Inferior parietal cortex (tissue), 1 donor: ENCODE data around the gene TMEM175.
A peak's percentile ranks its signal among the peaks of the same experiment; 100 is the strongest.
"Not testable (repeated sequence)": the region's sequence is repeated elsewhere in the genome, so short reads cannot be mapped to it uniquely, and the experiment has no call there.

Experiments
- DNase-seq: peaks from one replicate; pipeline ENCODE4 v3.0.0-alpha.2; 2016; ENCODE audit errors: extremely low spot score

The TMEM175 gene

GRCh38 chr4:970854-971520, 38.7 kb downstream of the TMEM175 start:
- no peak for DNase-seq

- DNase-seq = no peak
Observed at GRCh38 chr4:971666-972500, 39.6 kb downstream of the TMEM175 start.

DNA sequence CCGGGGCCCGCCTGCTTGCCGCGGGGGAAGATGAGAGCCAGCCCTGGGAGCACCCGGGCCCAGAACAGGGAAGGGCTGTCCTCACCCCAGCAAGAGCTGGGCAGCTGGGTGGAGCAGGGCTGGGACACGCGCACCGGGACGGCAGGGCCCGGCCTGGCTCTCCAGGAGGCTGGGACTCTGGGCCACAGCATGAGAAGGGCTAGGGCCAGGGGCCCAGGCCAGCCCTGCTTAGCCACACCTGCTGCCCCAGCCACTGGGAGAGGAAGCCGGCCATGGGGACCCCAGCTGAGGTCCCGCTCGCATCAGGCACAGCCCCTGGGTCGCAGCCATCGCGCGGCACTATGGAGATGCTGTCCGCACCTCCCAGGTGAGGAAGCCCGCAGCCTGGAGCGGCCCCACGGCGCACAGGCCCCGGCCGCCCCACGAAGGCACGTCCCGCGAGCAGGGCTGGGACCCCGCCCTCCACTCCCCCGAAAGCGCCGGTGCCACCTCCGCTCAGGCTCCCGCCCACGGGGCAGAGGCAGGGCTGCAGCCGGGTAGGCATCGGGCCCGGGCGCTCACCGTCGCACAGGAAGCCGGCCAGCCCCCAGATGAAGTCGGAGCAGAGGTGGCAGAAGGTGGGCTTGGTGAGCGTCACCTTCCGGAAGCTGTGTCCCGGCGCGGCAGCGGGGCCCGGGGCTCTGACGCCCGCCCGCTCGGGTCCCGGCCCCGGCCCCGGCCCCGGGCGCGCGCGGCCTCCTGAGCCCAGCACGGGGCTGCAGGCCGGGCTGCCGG, 40.6 kb downstream of the TMEM175 start:
- DNase-seq = no peak

DNA sequence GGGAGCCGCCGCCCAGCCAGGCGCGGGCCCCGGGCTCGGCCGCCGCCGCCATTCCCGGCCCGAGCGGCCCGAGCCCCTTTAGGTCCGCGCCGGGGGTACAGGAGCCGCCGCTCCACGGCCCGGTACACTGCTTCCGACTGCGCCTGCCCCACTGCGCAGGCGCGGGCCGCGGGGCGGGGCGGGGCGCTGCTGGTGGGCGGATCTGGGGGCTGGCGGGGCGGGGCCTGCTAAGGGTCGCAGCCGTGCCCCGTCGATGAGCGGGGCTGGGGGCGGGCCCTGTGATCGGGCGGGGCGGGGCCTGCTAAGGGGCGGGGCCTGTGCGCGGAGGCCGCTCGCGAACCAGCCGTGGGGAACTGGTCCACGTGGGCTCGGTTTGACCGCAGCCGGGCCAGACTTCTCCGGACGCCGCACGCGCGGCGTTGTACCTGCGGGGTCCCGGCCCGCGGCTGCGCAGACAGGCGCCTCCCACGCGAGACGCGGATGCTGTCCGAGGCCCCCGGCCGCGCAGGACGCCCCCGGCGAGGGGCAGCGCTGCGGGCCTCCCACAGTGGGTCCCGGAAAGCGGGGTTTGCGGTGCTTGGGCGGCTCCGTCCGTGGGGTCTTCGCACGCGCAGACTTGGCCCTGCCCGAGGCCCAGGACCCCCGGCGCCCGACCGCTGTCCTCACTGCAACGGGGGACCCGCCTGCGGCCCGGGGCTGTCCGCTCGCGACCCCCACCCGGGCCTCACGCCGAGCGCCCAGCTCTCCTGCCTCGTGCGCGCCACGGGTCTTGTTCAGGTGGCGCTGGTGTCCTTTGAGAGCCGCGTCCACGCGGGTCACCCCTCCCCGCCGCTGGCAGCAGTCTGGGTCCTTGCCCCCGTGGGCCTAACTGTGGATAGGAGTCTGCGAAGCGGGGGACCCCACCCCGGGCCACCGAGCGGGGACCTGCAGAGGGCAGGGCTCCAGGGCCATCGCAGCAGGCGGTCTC, 41.5 kb downstream of the TMEM175 start, which contains the start of gene DGKQ:
Gene DGKQ, minus strand, starts transcription at position 139 of the 967 bp plus-strand sequence. Its CDS starts 87 bp downstream, at position 52.
- DNase-seq = peak; percentile 77

DNA sequence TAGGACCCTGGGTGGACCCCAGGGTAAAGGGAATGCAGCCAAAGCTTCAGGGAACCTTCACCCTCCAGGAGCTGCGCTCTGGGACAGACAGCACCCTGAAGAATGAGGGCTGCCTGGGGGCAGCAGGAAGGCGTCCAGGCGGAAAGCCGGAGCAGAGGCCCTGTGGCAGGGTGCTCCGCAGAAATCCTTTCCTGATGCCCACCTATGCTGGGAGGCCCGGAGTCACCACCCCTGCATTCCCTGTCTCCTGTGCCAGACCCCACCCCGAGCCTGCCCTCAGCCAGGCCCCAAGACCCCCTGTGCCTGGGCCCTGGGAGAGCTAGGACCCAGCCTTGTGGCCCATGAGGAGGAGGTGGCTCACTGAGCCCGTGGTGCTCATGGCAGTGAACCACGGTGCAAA, 42.4 kb downstream of the TMEM175 start:
- no peak for DNase-seq

- DNase-seq = not testable (repeated sequence)
Observed at GRCh38 chr4:976016-976415, 43.8 kb downstream of the TMEM175 start.

GRCh38 chr4:978957-979701, 46.9 kb downstream of the TMEM175 start:
- DNase-seq = no peak

- no peak for DNase-seq
Observed at GRCh38 chr4:982291-982690, 50.0 kb downstream of the TMEM175 start.

DNA sequence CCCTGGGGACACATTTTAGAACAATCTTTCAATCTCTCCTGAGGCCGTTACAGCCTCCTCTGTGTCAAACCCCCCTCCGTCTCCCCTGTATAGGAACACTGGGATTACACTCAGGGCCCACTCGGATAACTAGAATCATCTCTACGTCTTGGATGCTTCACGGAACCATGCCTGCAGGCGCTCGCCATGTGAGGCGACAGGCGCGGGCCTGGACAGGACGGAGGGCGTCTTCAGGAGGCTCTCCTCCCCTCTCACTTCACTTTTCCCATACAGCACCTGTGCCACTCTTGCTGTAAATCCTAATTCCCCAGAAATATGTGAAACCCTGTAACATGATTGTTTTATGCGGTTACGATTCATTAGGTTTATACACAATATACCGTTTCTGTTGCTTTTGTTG, 50.6 kb downstream of the TMEM175 start:
- no peak for DNase-seq

DNA sequence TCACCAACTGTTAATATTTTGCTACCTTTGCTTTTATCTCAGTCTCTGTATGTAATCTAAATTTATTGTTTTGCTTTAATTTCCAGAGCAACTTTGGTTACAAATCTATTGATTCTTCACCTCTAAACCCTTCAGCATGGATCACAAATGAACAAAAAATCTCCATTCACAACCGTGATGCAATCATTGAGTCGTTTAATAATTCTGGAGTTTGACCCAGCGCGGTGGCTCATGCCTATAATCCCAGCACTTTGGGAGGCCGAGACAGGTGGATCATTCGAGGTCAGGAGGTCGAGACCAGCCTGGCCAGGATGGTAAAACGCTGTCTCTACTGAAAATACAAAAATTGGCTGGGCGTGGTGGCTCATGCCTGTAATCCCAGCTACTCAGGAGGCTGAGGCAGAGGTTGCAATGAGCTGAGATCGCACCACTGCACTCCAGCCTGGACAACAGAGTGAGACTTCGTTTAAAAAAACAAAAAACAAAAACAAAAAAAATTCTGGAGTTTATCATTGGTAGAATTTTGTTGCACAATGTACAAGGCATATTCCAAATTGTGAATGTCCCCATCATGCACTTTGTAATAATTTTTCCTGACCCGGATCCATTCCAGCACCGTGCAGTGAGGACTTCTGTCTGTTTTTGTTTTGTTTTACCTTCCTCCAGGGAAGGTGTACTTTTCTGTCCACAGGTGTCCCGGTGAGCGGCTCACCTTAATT, 52.2 kb downstream of the TMEM175 start:
- DNase-seq = no peak

- DNase-seq = no peak
Observed at GRCh38 chr4:985123-985830, 53.0 kb downstream of the TMEM175 start.

DNA sequence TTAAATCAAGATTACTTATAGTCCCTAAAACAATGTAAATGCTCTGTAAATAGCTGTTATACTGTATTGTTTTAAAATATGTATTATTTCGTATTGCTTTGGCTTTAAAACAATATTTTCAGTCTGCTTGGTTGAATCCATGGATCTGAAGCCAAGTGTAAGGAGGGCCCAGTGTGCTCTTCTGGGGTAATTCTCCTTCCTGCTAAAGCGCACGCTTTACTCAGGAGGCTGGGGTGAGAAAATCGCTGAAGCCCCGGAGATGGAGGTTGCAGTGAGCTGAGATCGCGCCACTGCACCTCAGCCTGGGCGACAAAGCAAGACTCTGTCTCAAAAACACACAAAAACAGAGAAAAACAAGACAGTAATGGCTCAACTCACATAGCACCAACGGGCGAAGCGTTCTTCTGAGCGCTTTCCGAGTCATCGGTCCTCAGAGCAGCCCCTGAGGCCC, 54.2 kb downstream of the TMEM175 start:
- peak; percentile 35 for DNase-seq

- DNase-seq = peak; percentile 69
Observed at GRCh38 chr4:986879-987623, 54.8 kb downstream of the TMEM175 start, which contains the start of gene IDUA. IDUA (plus strand) TSS chr4:987044; CDS start chr4:987085, 41 bp downstream.

DNA sequence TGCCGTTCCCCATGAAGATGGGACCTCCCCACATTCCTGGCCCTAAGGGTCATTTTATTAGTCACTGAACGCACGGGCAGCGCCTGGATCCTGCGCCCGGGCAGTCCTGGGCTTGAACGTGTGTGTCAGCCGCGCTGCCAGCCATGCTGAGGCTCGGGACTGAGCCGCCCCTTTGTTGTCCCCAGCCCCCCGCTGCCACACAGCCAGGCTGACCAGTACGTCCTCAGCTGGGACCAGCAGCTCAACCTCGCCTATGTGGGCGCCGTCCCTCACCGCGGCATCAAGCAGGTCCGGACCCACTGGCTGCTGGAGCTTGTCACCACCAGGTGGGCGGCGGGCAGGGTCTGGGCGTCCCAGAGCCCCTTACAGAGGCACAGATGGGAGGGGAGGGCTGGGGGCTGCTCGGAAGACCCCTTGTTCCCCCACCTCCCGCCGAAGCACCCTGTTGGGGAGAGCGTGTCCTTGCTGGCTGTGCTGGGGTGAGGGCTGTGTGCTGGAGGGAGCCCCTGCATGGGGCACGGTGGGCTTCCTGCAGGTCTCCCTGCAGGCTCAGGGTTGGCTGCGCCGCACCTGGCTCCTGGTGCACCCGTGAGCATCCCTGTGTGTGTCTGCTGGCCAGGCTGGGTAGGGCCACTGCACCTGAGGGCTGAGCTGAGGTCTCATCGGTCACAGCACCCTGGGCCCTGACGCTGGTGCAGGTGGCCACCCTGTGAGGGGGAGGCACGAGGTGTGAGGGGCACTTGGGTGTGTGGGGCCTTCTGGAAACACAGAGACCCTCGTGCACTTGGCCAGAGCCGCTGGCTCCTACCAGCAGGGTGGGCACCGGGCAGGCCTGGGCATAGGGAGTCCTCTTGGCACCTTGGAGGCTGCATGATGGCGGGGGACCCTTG, 55.6 kb downstream of the TMEM175 start:
- no peak for DNase-seq

- DNase-seq = no peak
Observed at GRCh38 chr4:988726-989721, 56.8 kb downstream of the TMEM175 start.
